ENCODE data around the gene PTPN2. TPM values are rescaled to one million over a fixed set of nuclear protein-coding genes. Genes with fewer than 3 reads are reported as not detected.

Gene PTPN2
- total RNA-seq, 2 donors from 2014 or later: 13.2 to 14.3 TPM

DNA sequence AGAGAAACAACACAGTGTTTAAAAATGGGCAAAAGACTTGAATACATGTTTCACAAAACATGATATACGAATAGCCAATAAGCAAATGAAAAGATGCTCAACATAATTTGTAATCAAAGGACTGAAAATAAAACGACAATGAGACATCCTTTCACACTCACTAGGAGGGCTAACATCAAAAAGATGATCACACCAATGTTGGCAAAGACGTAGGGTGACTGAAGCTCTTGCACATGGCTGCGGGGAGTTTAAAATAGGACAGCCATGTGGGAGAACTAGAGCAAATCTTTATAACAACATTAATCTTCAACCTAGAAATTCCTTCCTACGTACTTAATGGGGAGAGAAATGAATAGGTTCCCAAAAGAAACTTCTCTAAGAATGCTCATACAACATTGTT is 44.6 kb upstream of the PTPN2 start:
- Histone ChIP-seq H3K27ac (no peak overlapping the region), H3K27me3 (no peaks in the 10 kb centered on the region), H3K36me3 (no peaks in the 10 kb centered on the region), H3K4me1 (no peaks in the 10 kb centered on the region), H3K4me3 (no peak overlapping the region), H3K9me3 (no peaks in the 10 kb centered on the region)
- no peak for DNase-seq (ENCODE audit: low spot score)
- TF ChIP-seq, protein P1, sequence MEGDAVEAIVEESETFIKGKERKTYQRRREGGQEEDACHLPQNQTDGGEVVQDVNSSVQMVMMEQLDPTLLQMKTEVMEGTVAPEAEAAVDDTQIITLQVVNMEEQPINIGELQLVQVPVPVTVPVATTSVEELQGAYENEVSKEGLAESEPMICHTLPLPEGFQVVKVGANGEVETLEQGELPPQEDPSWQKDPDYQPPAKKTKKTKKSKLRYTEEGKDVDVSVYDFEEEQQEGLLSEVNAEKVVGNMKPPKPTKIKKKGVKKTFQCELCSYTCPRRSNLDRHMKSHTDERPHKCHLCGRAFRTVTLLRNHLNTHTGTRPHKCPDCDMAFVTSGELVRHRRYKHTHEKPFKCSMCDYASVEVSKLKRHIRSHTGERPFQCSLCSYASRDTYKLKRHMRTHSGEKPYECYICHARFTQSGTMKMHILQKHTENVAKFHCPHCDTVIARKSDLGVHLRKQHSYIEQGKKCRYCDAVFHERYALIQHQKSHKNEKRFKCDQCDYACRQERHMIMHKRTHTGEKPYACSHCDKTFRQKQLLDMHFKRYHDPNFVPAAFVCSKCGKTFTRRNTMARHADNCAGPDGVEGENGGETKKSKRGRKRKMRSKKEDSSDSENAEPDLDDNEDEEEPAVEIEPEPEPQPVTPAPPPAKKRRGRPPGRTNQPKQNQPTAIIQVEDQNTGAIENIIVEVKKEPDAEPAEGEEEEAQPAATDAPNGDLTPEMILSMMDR (IDR thresholded peaks at IDR 0.05): no peak

DNA sequence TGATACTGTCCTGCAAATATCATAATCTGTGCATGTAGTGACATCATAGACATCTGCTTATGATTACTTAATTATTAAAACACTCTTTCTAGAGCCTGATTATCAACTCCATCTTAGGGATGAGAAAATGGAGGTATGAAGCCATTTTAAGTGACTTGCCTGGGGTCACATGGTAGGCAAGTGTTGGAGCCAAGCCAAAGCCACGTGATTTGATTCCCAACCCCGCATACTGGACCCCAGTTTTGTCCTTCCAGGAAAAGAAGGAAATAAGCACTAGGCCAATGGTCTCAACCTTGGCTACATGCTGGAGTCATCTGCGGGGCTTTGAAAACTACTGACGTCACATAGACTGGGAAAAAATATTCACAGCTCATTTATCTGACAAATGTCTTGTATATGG is 44.2 kb upstream of the PTPN2 start:
- Histone ChIP-seq H3K4me3 (no peak overlapping the region), H3K36me3 (no peaks in the 10 kb centered on the region), H3K27ac (no peak overlapping the region), H3K27me3 (no peaks in the 10 kb centered on the region), H3K4me1 (no peaks in the 10 kb centered on the region), H3K9me3 (no peaks in the 10 kb centered on the region)
- TF ChIP-seq, protein P1 (IDR thresholded peaks at IDR 0.05): no peak
- DNase-seq (ENCODE audit: low spot score): no peak

DNA sequence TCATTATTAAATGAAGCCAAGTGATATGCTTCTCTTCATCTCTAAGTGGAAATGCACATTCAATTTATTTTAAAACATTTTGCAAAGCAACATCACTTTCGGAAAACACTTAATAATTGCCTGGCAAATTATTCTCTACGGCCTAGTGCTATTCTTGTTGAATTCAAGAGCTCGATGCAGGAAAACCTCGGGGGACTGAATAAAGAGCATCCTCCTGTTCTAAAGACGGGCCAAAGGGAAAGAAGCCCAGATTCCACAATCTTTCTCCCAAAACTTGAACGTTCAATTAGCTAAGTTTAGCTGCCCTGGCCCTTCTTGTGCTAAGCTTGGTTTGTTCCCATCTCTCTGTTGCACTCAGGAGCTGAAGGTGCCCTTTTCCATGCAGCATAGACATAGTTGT is 40.6 kb upstream of the PTPN2 start:
- Histone ChIP-seq H3K27me3 (no peaks in the 10 kb centered on the region), H3K4me1 (no peaks in the 10 kb centered on the region), H3K27ac (no peak overlapping the region), H3K9me3 (no peaks in the 10 kb centered on the region), H3K36me3 (no peaks in the 10 kb centered on the region), H3K4me3 (no peak overlapping the region)
- DNase-seq (ENCODE audit: low spot score): no peak
- TF ChIP-seq, protein P1 (IDR thresholded peaks at IDR 0.05): no peak

DNA sequence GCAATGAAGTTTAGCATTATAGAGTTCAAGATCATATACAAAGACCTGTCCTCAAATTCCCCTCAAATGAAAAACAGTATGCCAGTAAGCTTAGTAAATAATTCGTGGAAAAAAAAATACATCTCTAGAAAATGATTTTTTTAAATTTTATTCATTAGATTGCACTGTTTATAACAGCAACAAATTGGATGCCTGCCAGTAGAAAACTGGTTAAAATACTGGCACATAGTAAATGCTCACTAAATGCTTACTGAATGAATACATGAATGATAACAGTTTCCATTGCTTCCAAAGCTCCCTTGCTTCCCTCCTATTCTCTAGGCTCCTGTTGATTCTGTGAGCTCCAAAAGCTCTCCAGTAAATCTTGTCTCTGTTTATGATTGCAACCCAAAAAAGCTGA is 38.2 kb upstream of the PTPN2 start:
- no peak for DNase-seq (ENCODE audit: low spot score)
- no peaks in the 10 kb centered on the region for H3K9me3 ChIP-seq
- H3K4me3 ChIP-seq: no peak overlapping the region
- H3K27ac ChIP-seq: no peak overlapping the region
- TF ChIP-seq, protein P1 (IDR thresholded peaks at IDR 0.05): no peak
- no peaks in the 10 kb centered on the region for H3K27me3 ChIP-seq
- no peaks in the 10 kb centered on the region for H3K36me3 ChIP-seq
- H3K4me1 ChIP-seq: no peaks in the 10 kb centered on the region

DNA sequence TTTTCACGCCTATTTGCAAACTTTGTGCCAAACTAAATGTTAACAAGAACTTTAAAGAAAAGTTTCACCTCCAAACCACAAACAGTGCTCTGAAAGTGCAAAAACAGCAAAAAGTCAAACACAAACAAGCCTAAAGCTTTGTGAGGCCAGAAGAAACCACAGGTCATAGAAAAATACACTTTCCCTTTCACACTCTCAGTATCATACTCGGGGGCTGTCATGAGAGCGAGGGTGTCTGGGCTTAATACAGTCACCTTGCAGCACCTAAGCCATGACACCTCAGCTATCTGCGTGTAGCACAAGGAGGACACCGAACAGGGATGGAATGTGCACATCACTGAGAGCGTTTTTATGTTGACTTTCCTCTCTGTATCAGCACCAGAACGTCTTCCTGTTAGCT is 37.1 kb upstream of the PTPN2 start:
- DNase-seq (ENCODE audit: low spot score): no peak
- no peak overlapping the region for H3K27ac ChIP-seq
- no peaks in the 10 kb centered on the region for H3K36me3 ChIP-seq
- no peaks in the 10 kb centered on the region for H3K27me3 ChIP-seq
- H3K4me3 ChIP-seq: no peak overlapping the region
- H3K4me1 ChIP-seq: no peaks in the 10 kb centered on the region
- no peaks in the 10 kb centered on the region for H3K9me3 ChIP-seq
- TF ChIP-seq, protein P1 (IDR thresholded peaks at IDR 0.05): no peak

DNA sequence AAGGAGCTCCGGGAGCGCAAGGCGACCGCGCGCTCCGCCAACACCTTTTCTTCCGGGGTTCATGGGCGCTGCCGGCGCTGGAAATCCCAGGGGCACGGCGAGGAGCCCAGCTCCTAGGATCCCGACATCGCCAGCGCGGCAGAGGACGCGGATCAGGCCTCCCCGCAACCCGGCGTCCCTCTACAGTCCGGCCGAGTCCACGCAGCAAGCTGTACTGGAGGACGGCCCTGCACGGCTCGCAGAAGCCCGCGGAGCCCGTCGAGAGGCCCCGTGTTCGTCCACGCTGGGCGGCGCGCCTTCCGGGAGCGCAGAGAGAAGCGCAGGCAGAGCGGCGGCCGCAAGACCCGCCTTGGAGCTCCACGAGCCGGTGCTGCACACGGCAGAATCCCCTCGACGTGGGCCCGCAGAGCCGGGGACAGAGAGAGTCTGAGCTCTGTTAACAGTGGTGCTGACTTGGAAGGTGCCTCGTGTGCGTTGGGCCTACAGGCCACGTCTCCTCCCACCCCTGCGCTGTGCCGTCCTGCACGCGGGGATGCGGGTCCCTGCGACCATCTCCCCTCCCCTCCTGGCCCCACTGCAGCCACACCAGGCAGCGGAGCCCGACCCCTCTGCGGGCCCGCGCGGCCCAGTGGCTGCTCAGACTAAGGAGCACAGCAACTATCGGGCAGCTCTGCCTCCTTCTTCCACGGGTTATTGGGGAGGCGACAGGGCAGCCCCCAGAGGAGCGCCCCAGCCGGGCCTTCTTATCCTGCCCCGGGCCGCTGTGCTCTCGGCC is 28.1 kb upstream of the PTPN2 start:
- H3K4me3 ChIP-seq: peak overlapping the region in 1 of 2 donors; percentile 48
- DNase-seq (ENCODE audit: low spot score): no peak
- H3K27me3 ChIP-seq: no peaks in the 10 kb centered on the region
- H3K9me3 ChIP-seq: no peaks in the 10 kb centered on the region
- H3K27ac ChIP-seq: no peak overlapping the region
- no peaks in the 10 kb centered on the region for H3K36me3 ChIP-seq
- peaks cover 0 to 15% of the 10 kb centered on the region in 2 donors for H3K4me1 ChIP-seq
- TF ChIP-seq, protein P1 (IDR thresholded peaks at IDR 0.05): no peak

Measured in right atrium auricular region (tissue), 2 donors.